Measurements from ENCODE around the gene MMP25. TPM values are rescaled to one million over a fixed set of nuclear protein-coding genes. Genes with fewer than 3 reads are reported as not detected.

The MMP25 gene
- total RNA-seq, 1 experiment from 2014 or later, result 49.0 TPM

DNA sequence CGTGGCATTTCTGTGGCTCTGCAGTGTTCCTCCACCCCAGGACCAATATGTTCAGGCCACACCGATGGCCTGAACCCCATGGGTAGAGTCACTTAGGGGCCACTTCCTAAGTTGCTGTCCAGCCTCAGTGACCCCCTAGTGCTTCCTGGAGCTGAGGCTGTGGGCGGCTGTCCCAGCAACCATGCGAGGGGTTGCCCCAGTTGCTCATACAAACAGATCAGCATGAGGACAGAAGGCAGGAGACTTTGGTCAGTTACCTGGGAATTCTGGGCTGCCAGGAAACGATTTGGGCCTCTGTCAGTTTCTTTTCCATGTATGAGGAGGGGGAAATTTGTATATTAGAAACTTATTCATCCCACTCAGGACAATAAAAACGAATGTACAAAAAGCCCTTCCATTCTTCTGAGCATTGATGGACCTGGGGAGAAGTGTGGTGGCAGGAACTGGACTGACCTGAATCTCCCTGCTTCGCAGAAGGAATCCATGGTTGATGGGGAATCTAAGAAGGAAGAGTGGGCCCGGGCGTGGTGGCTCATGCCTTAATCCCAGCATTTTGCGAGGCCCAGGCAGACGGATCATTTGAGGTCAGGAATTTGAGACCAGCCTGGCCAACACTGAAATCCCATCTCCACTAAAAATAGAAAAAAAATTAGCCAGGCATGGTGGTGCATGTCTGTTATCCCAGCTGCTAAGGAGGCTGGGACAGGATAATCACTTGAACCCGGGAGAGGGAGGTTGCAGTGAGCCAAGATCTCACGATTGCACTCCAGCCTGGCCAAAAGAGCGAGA lies 14.2 kb downstream of the MMP25 start:
- peaks cover 30% of the 10 kb centered on the region for H3K4me1 Mint-ChIP-seq
- ATAC-seq (no peak), DNase-seq (ENCODE audit: low spot score) (no peak)
- peaks cover 3% of the 10 kb centered on the region; the same call in 1 of the 2 replicates for H3K27me3 Mint-ChIP-seq (ENCODE audit: low read depth)
- no peak overlapping the region for H3K27ac Mint-ChIP-seq
- TF ChIP-seq, protein P1, sequence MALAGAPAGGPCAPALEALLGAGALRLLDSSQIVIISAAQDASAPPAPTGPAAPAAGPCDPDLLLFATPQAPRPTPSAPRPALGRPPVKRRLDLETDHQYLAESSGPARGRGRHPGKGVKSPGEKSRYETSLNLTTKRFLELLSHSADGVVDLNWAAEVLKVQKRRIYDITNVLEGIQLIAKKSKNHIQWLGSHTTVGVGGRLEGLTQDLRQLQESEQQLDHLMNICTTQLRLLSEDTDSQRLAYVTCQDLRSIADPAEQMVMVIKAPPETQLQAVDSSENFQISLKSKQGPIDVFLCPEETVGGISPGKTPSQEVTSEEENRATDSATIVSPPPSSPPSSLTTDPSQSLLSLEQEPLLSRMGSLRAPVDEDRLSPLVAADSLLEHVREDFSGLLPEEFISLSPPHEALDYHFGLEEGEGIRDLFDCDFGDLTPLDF (CRISPR knock-in tag; IDR thresholded peaks at IDR 0.05), result no peak
- no peak for TF ChIP-seq EMX1 (CRISPR knock-in tag; IDR thresholded peaks at IDR 0.05)
- no peaks in the 10 kb centered on the region for H3K9me3 Mint-ChIP-seq
- CTCF ChIA-PET, result interaction anchor here (0.9 to 3.6 kb wide), 14 partner anchors 17 to 114 kb away, joined by 3 to 109 read pairs (median 19); partner anchors contain the start of gene ZSCAN10
- H3K4me3 Mint-ChIP-seq, result peak overlapping the region; percentile 68
- H3K36me3 Mint-ChIP-seq, result no peaks in the 10 kb centered on the region
- POLR2A ChIA-PET, result interaction anchor here (1.5 to 3.2 kb wide), 2 partner anchors 27 to 38 kb away, joined by 5 to 29 read pairs; partner anchors contain the start of gene ZSCAN10

- Mint-ChIP-seq H3K4me1 (peaks cover 29% of the 10 kb centered on the region), H3K9me3 (no peaks in the 10 kb centered on the region), H3K4me3 (no peak overlapping the region), H3K27ac (no peak overlapping the region), H3K36me3 (no peaks in the 10 kb centered on the region), H3K27me3 (ENCODE audit: low read depth) (peaks cover 3% of the 10 kb centered on the region; the same call in 1 of the 2 replicates)
- ChIA-PET POLR2A (no interaction called here), CTCF (interaction anchor here (1.6 kb wide), 1 partner anchor 25 kb away, joined by 3 read pairs; no protein-coding TSS in a partner anchor)
- DNase-seq (ENCODE audit: low spot score), result no peak
- TF ChIP-seq NR1H2 (CRISPR knock-in tag; IDR thresholded peaks at IDR 0.05) (no peak), ZBTB43 (CRISPR knock-in tag; IDR thresholded peaks at IDR 0.05) (no peak), JUN (CRISPR knock-in tag; IDR thresholded peaks at IDR 0.05) (no peak), TEAD4 (CRISPR knock-in tag; IDR thresholded peaks at IDR 0.05) (no peak), ERG (CRISPR knock-in tag; IDR thresholded peaks at IDR 0.05) (no peak), SMAD3 (CRISPR knock-in tag; IDR thresholded peaks at IDR 0.05; ENCODE audit: borderline replicate concordance) (no peak), E2F4 (CRISPR knock-in tag; IDR thresholded peaks at IDR 0.05; ENCODE audit: borderline replicate concordance, low read depth) (no peak), FOXJ3 (CRISPR knock-in tag; IDR thresholded peaks at IDR 0.05; ENCODE audit: borderline replicate concordance) (no peak), ATF6 (CRISPR knock-in tag; IDR thresholded peaks at IDR 0.05) (no peak), ZNF317 (CRISPR knock-in tag; IDR thresholded peaks at IDR 0.05; ENCODE audit: borderline replicate concordance, low read depth) (no peak)
- no peak for ATAC-seq
Measured at GRCh38 chr16:3062553-3062952, 16.2 kb downstream of the MMP25 start.

Measured in WTC11 (cell line).